Inferior parietal cortex (tissue), 1 donor: Measurements from ENCODE around the gene RIMBP2.
"Not testable (repeated sequence)": the region's sequence is repeated elsewhere in the genome, so short reads cannot be mapped to it uniquely, and the experiment has no call there.

Experiments
- DNase-seq: peaks from one replicate; pipeline ENCODE4 v3.0.0-alpha.2; 2016; ENCODE audit errors: extremely low spot score

RIMBP2 gene

GRCh38 chr12:130705178-130705822 lies 10.8 kb downstream of the RIMBP2 start:
- no peak for DNase-seq

DNA sequence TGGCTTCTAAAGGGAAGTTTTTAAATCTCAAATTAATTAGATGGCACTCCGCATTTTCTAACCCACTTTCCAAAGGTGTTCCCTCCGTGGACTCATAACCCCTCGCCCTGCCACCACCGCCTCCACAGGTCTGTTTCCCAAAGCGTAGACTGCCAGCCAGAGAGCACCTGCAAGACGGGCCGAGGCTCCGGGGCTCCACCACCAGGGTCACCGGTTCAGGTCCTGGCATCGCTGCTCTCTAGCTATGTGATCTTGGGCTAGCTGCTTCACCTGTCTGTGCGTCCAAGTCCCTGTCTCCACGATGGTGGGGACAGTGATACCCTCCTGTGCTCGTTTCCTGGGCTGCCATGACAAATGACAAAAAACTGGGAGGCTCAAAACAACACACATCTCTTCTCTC lies 11.5 kb downstream of the RIMBP2 start:
- DNase-seq = no peak

GRCh38 chr12:130703733-130704375 lies 12.2 kb downstream of the RIMBP2 start:
- DNase-seq = no peak

- DNase-seq = no peak
These were observed 12.9 kb downstream of the RIMBP2 start for GRCh38 chr12:130702966-130703732.

DNA sequence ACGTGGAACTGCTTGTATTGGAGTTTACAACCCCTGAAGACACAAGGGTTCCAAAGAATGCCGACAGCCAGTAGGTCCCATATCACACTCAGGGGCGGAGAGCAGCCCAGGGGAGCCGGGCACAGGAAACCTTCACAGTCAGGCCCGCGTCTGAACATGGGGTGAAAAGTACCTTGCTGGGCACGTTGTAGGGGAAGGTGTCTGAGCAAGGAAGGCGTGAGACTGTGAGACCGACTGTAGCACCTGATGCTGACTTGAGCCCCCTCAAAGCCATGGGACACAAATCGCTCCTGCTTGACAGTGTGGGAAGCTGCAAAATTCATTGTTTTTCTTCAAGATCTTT lies 14.7 kb downstream of the RIMBP2 start:
- DNase-seq = no peak

DNA sequence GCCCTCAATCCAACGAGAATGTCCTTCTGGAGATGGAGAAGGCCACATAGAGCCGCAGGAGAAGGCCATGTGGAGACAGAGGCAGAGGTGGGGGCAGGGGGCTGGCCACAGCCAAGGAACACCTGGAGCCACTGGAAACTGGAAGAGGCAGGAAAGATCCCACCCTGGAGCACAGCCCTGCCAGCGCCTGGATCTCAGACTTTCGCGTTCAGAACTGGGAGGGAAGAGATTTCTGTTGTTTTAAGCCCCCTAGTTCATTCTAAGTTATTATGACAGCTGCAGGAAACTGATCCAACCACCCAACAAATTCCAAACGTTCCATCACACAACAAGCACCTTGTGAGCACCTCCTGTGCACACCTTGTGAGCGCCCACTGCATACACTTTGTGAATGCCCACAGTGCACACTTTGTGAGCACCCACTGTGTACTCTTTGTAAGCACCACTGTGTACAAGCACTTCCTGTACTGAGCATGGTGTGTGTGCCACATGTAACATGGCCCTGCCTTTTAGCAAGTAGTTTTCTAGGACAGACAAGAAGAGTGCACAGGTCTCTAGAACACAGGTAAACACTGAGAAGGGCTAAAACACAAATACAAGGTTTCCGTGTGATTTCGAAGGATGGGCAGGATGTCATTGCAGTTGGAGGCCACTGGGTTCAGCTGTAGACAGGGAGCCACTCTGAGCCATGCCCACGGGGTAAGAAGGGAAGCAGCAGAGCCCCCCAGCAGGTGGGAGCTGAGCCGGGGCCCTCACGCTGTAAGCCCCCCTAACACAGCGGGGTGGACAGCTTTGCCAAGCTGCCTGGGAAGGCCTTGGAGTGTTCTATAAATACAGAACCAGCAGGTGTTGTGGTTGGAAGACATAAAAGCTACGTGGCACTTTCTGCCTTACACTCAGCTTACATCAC lies 15.4 kb downstream of the RIMBP2 start:
- no peak for DNase-seq

GRCh38 chr12:130698106-130698505 lies 18.0 kb downstream of the RIMBP2 start:
- DNase-seq = no peak

DNA sequence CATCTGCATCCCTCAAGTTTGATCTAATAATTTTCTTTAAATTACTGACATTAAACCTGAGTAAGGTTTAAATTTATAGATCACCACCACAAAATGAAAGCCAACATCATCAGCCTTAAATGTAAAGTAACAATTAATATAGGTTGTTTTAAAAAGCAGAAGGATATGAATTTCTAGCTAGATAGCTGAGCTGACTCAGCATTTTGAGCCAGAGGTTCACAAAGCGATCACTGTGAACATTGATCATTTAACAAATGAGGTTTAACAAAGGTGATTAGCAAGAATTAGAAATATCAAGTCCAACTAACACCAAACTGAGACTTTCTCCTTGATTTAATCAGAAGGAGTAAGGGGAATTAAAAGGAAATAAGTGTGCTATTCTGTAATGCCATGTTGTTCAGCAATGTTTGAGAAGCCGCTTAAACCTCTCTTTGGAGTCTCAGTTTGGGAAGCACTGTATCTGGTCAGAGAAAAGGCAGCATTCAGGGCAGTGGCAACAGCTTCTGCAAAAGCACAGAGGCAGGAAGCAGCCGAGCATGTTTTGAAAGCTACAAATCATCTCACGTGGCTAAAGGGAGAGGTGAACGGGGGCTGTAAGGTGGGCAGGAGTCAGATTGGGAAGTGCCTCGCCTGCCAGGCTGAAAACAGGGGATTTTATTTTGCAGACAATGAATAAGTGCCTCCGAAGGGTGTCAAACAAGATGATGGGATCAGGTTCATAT lies 19.6 kb downstream of the RIMBP2 start:
- no peak for DNase-seq

- no peak for DNase-seq
These were observed 21.0 kb downstream of the RIMBP2 start for GRCh38 chr12:130695061-130695460.

DNA sequence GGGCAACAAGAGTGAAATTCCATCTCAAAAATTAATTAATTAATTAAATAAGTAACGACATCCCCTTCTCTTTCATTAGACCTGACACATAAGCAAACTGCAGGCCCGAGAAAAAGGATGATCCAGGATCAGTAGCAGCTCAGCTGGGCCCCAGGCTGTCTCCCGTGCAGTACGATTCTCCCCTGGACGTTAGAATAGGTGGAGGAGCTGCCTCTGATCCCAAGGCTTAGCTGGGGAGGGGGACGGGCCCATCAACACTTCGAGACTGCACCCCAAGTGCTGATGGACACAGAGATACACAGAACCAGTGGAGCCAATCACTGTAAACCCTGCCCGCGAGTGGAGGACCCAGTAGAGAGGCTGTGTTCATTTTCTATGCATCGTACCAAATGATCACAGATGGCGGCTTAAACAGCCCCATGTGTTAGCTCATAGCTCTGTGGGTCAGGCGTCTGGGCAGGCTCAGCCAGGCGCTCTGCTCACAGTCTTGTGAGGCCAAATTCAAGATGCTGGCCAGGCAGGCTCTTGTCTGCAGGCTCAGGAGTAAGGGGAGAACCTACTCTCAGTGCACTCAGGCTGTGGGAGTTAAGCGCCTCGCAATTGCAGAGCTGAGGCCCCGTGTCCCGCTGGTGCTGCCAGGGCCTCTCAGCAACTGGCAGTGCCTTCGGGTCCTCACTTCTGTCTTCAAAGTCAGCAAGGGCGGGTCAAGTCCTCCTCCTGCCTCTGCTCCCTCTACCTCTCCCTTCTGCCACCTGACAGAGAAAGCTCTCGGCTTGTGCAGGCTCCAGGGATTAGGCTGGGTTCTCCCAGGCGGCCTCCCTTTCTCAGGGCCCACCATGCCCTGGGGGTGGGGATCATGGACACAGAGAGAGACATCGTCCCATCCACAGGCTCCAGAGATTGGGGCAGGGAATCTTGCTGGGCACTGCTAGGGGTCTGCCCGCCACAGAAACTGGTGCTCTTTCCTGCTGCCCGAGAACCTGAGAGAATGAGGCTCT lies 26.4 kb downstream of the RIMBP2 start:
- no peak for DNase-seq

DNA sequence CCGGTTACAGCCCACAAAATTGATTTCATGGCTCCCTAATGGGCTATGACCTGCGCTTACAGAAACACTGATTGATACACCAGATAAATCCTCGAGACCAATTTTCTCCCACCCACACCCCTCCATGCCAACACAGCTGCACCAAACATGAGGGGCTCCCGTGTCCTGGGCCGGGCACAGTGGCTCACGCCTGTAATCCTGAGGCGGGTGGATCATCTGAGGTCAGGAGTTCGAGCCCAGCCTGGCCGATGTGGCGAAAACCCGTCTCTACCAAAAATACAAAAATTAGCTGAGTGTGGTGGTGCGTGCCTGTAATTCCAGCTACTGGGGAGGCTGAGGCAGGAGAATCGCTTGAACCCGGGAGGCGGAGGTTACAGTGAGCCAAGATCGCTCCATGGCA lies 27.1 kb downstream of the RIMBP2 start:
- DNase-seq = not testable (repeated sequence)

DNA sequence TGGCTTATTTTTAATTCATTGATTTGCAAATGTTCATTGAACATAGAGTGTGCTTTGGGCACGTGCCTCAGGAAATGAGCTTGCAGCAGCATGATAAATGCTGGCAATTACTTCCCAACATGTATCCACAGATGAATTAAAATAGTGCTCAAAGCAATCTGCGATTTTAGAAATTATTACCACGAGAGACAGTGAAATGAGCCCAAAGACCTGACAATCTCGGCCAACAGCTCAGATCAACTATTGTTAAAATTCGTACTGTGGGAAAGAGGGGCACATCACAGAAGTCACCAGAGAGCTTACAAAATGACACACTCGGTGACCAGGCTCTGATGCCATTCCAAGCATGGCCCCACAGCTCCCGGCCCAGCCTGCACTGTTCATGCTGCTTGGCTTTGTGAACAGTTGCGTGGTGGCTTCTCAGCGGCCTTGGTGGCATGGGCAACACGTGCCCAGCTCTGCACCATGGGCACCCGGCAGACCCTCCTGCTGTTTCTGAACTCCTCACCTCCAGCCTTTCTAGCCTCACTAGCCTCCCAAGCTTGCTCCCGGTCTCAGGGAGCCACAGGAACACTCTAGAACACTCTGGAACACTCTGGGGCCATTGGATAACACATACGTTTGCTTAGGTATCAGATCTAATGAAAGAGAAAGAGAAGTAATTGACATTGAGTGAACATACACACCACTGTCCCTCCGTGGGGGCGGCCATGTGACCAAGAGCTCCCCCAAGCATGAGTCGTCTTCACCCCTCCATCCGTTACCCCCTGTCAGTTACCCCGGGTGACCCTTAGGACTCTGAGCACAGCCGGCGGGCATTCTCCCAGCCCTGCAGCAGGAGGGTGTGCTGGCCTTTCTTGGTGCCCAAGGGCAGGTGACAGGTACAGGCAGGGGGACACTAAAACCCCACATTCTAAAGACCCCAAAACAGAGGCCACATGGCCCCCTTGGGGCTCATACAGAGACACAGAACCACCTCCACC lies 28.0 kb downstream of the RIMBP2 start:
- no peak for DNase-seq

GRCh38 chr12:130687190-130687589 lies 28.9 kb downstream of the RIMBP2 start:
- no peak for DNase-seq

GRCh38 chr12:130686511-130686991 lies 29.5 kb downstream of the RIMBP2 start:
- DNase-seq = no peak

- no peak for DNase-seq
These were observed 30.2 kb downstream of the RIMBP2 start for GRCh38 chr12:130685850-130686249.

DNA sequence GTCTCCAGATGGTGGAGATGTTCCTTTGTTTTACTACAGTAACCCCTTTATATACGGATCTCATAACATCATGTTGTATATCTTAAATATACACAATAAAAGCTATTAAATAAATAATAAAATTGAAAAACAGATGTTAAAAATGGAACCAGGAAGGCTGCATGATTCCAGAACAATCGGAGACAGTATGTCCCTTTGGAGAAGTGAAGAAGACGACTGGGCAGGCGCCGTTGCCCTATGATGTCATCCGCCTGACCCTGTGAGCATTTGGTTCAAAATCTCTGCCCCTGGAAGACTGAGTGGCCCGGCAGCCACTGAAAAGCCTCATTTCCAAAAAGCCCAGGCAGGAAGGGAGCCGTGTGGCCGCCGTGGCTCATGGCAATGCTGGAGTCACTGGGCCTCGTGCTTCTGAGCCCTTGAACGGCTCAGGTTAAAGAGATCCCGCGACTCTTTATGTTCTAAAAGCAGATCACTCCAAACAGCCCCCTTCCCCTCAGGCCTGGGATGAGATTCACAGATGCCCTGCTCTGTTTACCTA lies 30.8 kb downstream of the RIMBP2 start:
- DNase-seq = no peak

- no peak for DNase-seq
These were observed 32.3 kb downstream of the RIMBP2 start for GRCh38 chr12:130683811-130684210.

DNA sequence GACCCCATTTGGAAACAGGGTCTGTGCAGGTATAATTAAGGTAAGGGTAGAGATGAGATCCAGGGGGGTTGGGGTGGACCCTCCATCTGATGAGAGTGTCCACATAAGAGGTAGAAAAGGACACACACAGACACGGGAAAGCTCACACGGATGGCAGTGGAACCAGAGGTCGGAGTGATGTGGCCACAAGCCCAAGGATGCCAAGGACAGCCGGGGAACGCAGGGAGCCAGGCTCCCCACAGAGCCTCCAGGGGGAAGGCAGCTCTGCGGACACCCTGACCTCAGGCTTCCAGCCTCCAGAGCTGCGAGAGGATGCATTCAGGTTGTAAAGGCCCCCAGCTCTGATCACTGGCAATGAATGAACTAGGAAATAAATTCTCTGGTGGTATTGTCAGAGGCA lies 33.0 kb downstream of the RIMBP2 start:
- DNase-seq = no peak
